ENCODE results near the gene ZNF532.

- TF ChIP-seq, protein P1, sequence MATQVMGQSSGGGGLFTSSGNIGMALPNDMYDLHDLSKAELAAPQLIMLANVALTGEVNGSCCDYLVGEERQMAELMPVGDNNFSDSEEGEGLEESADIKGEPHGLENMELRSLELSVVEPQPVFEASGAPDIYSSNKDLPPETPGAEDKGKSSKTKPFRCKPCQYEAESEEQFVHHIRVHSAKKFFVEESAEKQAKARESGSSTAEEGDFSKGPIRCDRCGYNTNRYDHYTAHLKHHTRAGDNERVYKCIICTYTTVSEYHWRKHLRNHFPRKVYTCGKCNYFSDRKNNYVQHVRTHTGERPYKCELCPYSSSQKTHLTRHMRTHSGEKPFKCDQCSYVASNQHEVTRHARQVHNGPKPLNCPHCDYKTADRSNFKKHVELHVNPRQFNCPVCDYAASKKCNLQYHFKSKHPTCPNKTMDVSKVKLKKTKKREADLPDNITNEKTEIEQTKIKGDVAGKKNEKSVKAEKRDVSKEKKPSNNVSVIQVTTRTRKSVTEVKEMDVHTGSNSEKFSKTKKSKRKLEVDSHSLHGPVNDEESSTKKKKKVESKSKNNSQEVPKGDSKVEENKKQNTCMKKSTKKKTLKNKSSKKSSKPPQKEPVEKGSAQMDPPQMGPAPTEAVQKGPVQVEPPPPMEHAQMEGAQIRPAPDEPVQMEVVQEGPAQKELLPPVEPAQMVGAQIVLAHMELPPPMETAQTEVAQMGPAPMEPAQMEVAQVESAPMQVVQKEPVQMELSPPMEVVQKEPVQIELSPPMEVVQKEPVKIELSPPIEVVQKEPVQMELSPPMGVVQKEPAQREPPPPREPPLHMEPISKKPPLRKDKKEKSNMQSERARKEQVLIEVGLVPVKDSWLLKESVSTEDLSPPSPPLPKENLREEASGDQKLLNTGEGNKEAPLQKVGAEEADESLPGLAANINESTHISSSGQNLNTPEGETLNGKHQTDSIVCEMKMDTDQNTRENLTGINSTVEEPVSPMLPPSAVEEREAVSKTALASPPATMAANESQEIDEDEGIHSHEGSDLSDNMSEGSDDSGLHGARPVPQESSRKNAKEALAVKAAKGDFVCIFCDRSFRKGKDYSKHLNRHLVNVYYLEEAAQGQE (IDR thresholded peaks at IDR 0.05; ENCODE audit: insufficient read depth in 1 of 2, low read depth in 2 of 2, low read length in 2 of 2) = no peak
- TF ChIP-seq POLR2AphosphoS5 (IDR thresholded peaks at IDR 0.05; ENCODE audit: low read depth, low read length) = no peak
- no peak for TF ChIP-seq TAF1 (IDR thresholded peaks at IDR 0.05; ENCODE audit: borderline replicate concordance, insufficient read depth, low read length)
- no peak for TF ChIP-seq SIN3A (IDR thresholded peaks at IDR 0.05; ENCODE audit: borderline replicate concordance, insufficient read depth, low read length)
- no peak for TF ChIP-seq FOXP2 (optimal IDR thresholded peaks at IDR 0.05; ENCODE audit: borderline replicate concordance, extremely low read depth, extremely low read length, insufficient read depth)
Observed at GRCh38 chr18:58870130-58870529, 5.5 kb downstream of the ZNF532 start.
